ENCODE data around the gene FAM83G.

DNA sequence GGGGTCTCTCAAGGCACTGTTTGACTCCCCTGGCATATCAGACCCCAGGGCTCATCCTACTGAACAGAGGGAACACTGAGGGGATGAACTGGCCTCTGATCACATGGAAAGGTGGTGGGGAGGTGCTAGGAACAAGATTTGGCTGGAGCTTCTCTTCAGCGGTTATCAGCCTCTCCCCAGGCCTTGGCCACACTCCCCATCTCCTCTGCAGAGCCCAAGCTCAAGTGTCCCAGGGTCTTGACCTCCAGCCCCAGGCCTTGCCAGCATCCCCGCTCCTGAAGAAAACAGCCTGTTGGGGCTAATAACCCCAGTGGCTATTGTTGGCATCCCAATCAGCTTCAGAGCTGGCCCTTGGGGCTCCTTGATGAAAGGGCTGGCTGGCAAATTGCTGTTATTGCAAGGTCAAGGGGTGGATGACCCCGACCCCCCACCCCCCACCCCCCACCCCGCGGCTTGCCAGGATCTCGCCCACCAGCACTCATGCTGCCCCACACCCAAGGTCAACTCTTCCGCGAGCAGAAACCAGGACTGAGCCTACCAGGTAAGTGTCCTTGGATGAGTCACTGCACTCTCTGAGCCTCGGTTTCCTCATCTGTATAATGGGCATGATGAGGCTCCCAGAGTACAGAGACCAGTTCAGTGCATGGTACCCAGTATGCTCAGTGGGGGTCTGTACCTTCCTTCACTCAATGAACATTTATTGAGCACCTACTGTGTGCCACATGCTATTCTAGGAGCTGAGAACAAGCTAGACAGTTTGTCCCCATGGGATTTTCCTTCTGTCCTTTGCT is 18.8 kb upstream of the FAM83G start:
- TF ChIP-seq EZH2 (IDR thresholded peaks at IDR 0.05): no peak
- TF ChIP-seq POLR2AphosphoS5 (IDR thresholded peaks at IDR 0.05; ENCODE audit: borderline replicate concordance, low read depth, low read length): no peak
- TF ChIP-seq FOXP2 (optimal IDR thresholded peaks at IDR 0.05; ENCODE audit: control extremely low read depth, extremely low read length, insufficient read depth): no peak
